ENCODE data around the gene NAT8. TPM values are rescaled to one million over a fixed set of nuclear protein-coding genes. Genes with fewer than 3 reads are reported as not detected.
"Not testable (repeated sequence)": the region's sequence is repeated elsewhere in the genome, so short reads cannot be mapped to it uniquely, and the experiment has no call there.

The NAT8 gene
- total RNA-seq, 2 experiments from 2014 or later, result not detected

DNA sequence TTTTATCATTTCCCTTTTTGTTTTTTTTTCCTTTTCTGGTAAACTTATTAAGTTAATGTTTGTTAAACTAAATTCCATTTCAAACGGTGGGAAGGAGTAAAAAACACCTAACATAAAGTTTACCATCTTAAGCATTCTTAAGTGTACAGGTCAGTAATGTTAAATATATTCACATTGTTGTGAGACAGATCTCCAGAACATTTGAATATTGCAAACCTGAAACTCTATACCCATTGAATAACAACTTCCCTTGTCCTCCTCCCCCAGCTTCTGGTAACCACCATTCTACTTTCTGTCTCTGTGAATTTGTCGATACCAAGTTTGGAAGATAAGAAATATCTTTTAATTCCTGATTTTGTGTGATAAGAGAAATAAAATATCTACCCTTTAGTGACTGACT is 12.0 kb upstream of the NAT8 start:
- H3K27me3 Mint-ChIP-seq, result peaks cover 2% of the 10 kb centered on the region
- H3K4me3 Mint-ChIP-seq, result no peak overlapping the region
- ChIA-PET CTCF (no interaction called here), POLR2A (no interaction called here)
- no peaks in the 10 kb centered on the region for H3K9me3 Mint-ChIP-seq
- H3K4me1 Mint-ChIP-seq, result no peaks in the 10 kb centered on the region
- H3K27ac Mint-ChIP-seq, result no peak overlapping the region
- DNase-seq, result no peak
- no peaks in the 10 kb centered on the region for H3K36me3 Mint-ChIP-seq (ENCODE audit: low read depth)

DNA sequence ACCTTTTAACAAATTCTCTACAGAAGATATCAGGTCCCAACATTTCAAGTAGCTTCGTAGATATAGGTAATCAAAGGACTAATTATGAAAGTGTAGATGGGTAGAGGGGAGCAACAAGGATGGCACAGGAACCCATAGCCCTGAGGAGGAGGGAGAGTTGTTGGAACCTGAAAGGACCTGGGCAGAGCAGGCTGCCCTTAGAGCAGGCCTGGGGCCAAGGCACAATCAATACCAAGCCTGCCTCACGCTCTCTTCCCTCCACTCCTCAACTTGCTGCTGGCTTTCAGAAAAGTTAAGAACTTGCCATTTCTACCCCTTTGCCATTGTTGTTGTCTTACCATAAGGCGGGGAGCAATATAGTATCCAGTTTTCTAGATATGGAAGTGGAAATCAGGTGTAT is 10.1 kb upstream of the NAT8 start:
- no peak for DNase-seq
- no peaks in the 10 kb centered on the region for H3K36me3 Mint-ChIP-seq (ENCODE audit: low read depth)
- CTCF ChIA-PET, result no interaction called here

GRCh38 chr2:73651591-73652230 is 9.5 kb upstream of the NAT8 start:
- ChIA-PET CTCF (no interaction called here), POLR2A (no interaction called here)
- no peaks in the 10 kb centered on the region for H3K36me3 Mint-ChIP-seq (ENCODE audit: low read depth)
- DNase-seq, result no peak
- H3K9me3 Mint-ChIP-seq, result no peaks in the 10 kb centered on the region
- H3K27me3 Mint-ChIP-seq, result peaks cover 3% of the 10 kb centered on the region
- no peak overlapping the region for H3K4me3 Mint-ChIP-seq
- no peak overlapping the region for H3K27ac Mint-ChIP-seq
- no peaks in the 10 kb centered on the region for H3K4me1 Mint-ChIP-seq

More for the DNA sequence above, 10.1 kb upstream of the NAT8 start:
- POLR2A ChIA-PET, result no interaction called here
- Mint-ChIP-seq H3K4me1 (no peaks in the 10 kb centered on the region), H3K9me3 (no peaks in the 10 kb centered on the region), H3K27me3 (no peaks in the 10 kb centered on the region), H3K27ac (no peak overlapping the region), H3K4me3 (no peak overlapping the region)

- H3K9me3 Mint-ChIP-seq; CTCF ChIA-PET; POLR2A ChIA-PET; H3K4me3 Mint-ChIP-seq; H3K36me3 Mint-ChIP-seq (ENCODE audit: low read depth); H3K27ac Mint-ChIP-seq; DNase-seq; H3K4me1 Mint-ChIP-seq: not testable (repeated sequence)
- H3K27me3 Mint-ChIP-seq, result peaks cover 17% of the 10 kb centered on the region
These were observed 5.5 kb upstream of the NAT8 start for GRCh38 chr2:73647690-73648089.

DNA sequence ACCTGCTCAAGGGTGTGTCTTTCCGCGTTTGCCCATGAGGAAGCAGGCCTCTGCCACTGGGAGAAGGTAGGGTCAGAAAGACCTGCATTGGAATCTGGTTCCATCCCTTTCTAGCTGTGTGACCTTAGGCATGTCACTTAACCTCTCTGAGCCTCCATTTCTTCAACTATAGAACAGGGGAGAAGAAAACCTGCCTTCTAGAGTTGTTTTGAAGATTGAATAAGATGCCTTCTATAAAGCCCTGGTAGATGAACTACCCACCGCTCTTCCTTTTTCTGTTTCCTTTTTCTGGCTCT is 507 bp downstream of the NAT8 start:
- POLR2A ChIA-PET, result no interaction called here
- Mint-ChIP-seq H3K4me1 (no peaks in the 10 kb centered on the region), H3K9me3 (peaks cover 2% of the 10 kb centered on the region), H3K36me3 (ENCODE audit: low read depth) (no peaks in the 10 kb centered on the region), H3K27ac (no peak overlapping the region), H3K4me3 (no peak overlapping the region), H3K27me3 (peaks cover 15% of the 10 kb centered on the region)
- CTCF ChIA-PET, result no interaction called here
- DNase-seq, result no peak

- ChIA-PET POLR2A (no interaction called here), CTCF (interaction anchor here (0.6 kb wide), 1 partner anchor 20 kb away, joined by 3 read pairs; no protein-coding TSS in a partner anchor)
- peaks cover 2% of the 10 kb centered on the region for H3K9me3 Mint-ChIP-seq
- H3K4me1 Mint-ChIP-seq, result no peaks in the 10 kb centered on the region
- no peak overlapping the region for H3K27ac Mint-ChIP-seq
- no peak for DNase-seq
- no peak overlapping the region for H3K4me3 Mint-ChIP-seq
- H3K36me3 Mint-ChIP-seq (ENCODE audit: low read depth), result no peaks in the 10 kb centered on the region
- H3K27me3 Mint-ChIP-seq, result peaks cover 13% of the 10 kb centered on the region
These were observed 1.1 kb downstream of the NAT8 start for GRCh38 chr2:73640946-73641766.

DNA sequence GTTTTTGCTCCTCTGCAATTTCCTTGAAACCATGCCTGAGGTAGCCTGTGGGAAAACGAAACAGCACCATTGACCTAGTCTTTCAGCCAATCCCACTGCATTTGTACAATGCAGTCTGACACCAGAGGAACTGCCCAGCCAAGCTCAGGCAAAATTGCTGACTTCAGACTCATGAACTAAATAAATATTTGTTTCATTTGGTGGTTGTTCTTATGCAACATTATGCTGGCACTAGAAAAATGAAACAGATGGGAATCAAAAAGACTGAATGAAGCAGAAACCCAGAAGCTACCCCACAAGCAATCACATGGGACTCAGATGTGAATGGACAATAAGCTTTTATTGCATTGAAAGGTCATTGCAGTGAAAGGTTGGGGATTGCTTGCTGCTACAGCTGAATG is 1.7 kb downstream of the NAT8 start:
- DNase-seq, result no peak
- Mint-ChIP-seq H3K4me3 (no peak overlapping the region), H3K4me1 (no peaks in the 10 kb centered on the region), H3K27me3 (peaks cover 8% of the 10 kb centered on the region), H3K9me3 (peaks cover 2% of the 10 kb centered on the region), H3K27ac (no peak overlapping the region), H3K36me3 (ENCODE audit: low read depth) (no peaks in the 10 kb centered on the region)
- ChIA-PET POLR2A (no interaction called here), CTCF (interaction anchor here (0.6 kb wide), 1 partner anchor 20 kb away, joined by 3 read pairs; no protein-coding TSS in a partner anchor)

DNA sequence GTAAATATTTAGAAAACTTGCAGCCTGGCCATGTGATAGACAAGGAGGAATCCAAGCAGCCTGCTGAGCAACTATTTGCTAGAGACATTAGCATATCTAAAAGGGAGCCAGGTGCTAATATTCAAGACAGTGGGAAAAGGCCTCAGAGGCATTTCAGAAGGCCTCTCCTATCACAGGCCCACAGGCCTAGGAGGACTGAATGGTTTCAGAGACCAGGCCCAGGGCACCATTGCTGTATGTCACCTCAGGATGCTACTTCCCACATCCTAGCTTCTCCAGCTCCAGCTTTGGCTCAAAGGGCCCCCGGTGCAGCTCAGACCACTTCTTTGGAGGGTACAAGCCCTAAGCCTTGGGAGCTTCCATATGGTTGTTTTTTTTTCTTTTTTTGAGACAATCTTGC is 3.8 kb downstream of the NAT8 start:
- peaks cover 2% of the 10 kb centered on the region for H3K9me3 Mint-ChIP-seq
- DNase-seq, result no peak
- POLR2A ChIA-PET, result no interaction called here
- H3K4me3 Mint-ChIP-seq, result no peak overlapping the region
- CTCF ChIA-PET, result no interaction called here
- H3K27me3 Mint-ChIP-seq, result no peaks in the 10 kb centered on the region
- H3K4me1 Mint-ChIP-seq, result no peaks in the 10 kb centered on the region
- no peaks in the 10 kb centered on the region for H3K36me3 Mint-ChIP-seq (ENCODE audit: low read depth)
- H3K27ac Mint-ChIP-seq, result no peak overlapping the region

DNA sequence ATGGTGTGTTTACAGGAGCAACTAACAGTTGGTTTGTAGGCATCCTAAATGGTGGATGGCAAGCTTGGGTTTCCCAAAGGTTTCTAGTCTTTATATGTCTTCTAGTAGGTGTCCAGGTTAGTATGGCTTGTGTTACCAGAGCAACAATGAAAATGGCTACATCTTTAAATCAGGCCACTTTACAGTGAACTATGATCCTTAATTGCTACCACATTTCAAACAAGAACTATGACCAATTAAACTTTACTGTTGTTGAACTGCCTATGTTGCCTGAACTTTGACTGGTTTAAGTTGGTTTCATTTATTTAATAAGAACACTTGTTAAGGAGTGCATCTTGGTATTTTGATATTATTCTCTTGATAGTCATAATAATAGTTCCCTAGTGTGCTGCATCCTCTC is 5.2 kb downstream of the NAT8 start:
- H3K27ac Mint-ChIP-seq, result not testable (repeated sequence)
- CTCF ChIA-PET, result interaction anchor here (0.7 kb wide), 1 partner anchor 158 kb away, joined by 3 read pairs; no protein-coding TSS in a partner anchor

GRCh38 chr2:73630662-73631266 is 11.5 kb downstream of the NAT8 start:
- POLR2A ChIA-PET; CTCF ChIA-PET; H3K27ac Mint-ChIP-seq; H3K4me1 Mint-ChIP-seq; H3K4me3 Mint-ChIP-seq; H3K36me3 Mint-ChIP-seq (ENCODE audit: low read depth); H3K27me3 Mint-ChIP-seq; H3K9me3 Mint-ChIP-seq; DNase-seq: not testable (repeated sequence)

More for the DNA sequence above, 5.2 kb downstream of the NAT8 start:
- H3K9me3 Mint-ChIP-seq; H3K4me3 Mint-ChIP-seq; H3K4me1 Mint-ChIP-seq; POLR2A ChIA-PET; H3K27me3 Mint-ChIP-seq; H3K36me3 Mint-ChIP-seq (ENCODE audit: low read depth); DNase-seq: not testable (repeated sequence)

GRCh38 chr2:73628493-73628892 is 13.7 kb downstream of the NAT8 start:
- CTCF ChIA-PET, result interaction anchor here (0.7 kb wide), 1 partner anchor 93 kb away, joined by 4 read pairs; no protein-coding TSS in a partner anchor
- POLR2A ChIA-PET; H3K36me3 Mint-ChIP-seq (ENCODE audit: low read depth); H3K27ac Mint-ChIP-seq; H3K9me3 Mint-ChIP-seq; H3K4me1 Mint-ChIP-seq; DNase-seq; H3K4me3 Mint-ChIP-seq; H3K27me3 Mint-ChIP-seq: not testable (repeated sequence)

- H3K4me3 Mint-ChIP-seq; H3K27ac Mint-ChIP-seq; H3K4me1 Mint-ChIP-seq; H3K9me3 Mint-ChIP-seq; DNase-seq; H3K36me3 Mint-ChIP-seq (ENCODE audit: low read depth); CTCF ChIA-PET; H3K27me3 Mint-ChIP-seq; POLR2A ChIA-PET: not testable (repeated sequence)
These were observed 16.0 kb downstream of the NAT8 start for GRCh38 chr2:73626237-73626636.

DNA sequence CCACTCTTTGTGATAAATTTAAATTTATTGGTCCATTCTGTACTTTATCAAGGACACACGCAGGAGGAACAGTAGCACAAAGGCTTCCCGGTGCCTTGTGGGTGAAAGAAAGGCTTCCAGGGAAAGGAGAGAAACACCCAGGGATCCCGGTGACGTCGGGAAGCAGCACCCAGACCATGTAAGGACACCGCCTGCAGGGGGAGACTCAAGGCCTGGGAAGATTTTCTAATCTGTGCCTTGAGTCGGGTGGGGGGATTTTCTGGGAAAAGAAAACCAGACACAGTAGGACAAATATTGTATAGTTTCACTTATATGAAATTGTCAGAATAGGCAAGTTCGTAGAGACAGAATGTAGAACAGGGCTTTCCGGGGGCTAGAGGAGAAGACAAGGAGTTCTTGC is 17.6 kb downstream of the NAT8 start:
- H3K36me3 Mint-ChIP-seq (ENCODE audit: low read depth); H3K4me1 Mint-ChIP-seq; POLR2A ChIA-PET; H3K27me3 Mint-ChIP-seq; H3K4me3 Mint-ChIP-seq; CTCF ChIA-PET; H3K27ac Mint-ChIP-seq; H3K9me3 Mint-ChIP-seq; DNase-seq: not testable (repeated sequence)

DNA sequence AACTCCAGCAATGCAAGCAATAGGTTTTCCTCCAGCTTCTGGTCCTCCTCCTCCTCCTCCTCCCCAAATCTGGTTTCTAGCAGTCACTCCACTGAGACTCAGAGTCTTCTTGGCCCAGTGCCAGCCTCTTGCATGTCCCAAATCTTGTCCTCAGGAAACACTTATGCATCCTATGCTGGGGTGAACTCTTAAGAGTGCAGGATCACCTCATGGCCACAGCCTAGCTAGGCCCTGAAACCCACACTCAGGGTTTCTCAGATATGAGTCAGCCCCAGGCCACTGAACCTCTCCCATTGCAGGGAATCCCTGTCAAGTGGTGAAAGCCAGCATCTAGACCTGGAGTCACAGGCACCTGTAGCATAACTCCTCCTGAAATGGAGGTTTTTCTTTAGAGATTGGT is 18.2 kb downstream of the NAT8 start:
- DNase-seq; H3K36me3 Mint-ChIP-seq (ENCODE audit: low read depth); H3K4me3 Mint-ChIP-seq; POLR2A ChIA-PET; CTCF ChIA-PET; H3K9me3 Mint-ChIP-seq; H3K27ac Mint-ChIP-seq; H3K4me1 Mint-ChIP-seq; H3K27me3 Mint-ChIP-seq: not testable (repeated sequence)

All from activated CD4-positive, alpha-beta memory T cell treated with anti-CD3 and anti-CD28 coated beads, Interleukin-2, amount 10 ng/mL, durations not matched to agents 7 days and 5 days (primary cell).